Germinal center (tissue), 1 donor: ENCODE measurements around the gene CARS2.
"Not testable (repeated sequence)": the region's sequence is repeated elsewhere in the genome, so short reads cannot be mapped to it uniquely, and the experiment has no call there.

Experiments used
- DNase-seq: peaks from one replicate; pipeline ENCODE4 v3.0.0; 2012; ENCODE audit warnings: mixed read lengths, low spot score

The CARS2 gene

DNA sequence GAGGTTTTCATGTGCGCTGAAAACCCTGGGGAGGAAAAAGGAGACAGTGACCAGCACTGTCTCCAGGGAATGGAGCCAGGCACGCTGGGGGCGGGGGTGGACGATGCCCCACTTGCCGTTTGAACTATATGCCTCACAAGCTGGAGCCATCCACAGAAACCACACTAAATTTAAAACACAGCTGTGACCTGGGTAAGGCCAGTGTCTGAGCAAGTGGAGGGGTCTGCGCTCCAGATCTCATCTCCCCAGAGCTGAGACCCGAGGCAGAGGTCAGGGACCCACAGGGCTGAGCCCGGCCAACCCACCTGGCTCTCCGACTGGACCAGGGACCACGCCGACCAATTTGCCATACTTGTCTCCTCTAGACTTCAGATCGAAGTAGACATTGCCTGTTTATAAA lies 23.2 kb downstream of the CARS2 start:
- no peak for DNase-seq

DNA sequence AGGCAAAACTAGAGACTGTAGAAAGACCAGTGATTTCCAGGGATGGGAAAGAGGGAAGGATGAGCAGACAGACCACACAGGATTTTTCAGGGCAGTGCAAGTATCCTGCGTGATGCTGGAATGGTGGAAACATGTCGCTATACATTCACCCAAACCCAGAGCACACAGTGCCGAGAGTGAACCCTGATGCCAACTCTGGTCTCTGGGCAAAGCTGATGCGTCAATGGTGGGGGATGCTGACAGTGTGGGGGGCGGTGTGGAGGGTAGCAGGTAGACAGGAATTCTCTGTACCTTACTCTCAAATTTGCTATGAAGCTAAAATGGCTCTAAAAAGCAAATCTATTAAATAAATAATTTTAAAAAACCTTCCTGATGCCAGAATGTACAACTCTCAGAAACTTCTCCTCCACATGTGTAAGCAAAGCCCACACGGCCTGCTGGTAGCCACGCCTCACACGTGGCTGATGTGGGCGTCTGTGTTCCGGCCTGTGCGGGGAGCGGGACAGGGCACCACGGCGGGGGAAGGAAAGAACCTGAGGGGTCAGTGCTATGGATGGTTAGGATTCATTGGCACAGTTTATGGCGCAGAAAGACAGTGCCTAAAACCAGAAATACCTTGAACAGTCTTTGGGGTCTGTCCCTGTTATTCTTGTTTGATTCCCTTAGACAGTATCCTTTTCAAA lies 23.9 kb downstream of the CARS2 start:
- DNase-seq: no peak

DNA sequence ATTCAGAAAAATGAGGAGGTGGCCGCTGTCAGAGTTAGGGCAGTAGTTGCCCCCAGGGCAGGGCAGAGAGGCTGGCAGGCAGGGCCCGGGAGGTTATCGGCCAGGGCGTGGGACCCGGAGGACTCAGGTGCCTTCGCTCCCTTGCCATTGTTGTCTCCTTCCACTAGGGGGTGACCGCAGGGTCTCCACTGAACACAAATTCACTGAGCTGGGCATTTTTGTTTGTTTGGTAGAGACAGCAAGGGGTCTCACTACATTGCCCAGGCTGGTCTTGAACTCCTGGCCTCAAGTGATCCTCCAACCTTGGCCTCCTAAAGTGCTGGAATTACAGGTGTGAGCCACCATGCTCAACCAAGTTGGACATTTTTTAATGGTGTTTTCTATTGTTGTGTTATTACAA lies 25.1 kb downstream of the CARS2 start:
- DNase-seq: peak; percentile 33

DNA sequence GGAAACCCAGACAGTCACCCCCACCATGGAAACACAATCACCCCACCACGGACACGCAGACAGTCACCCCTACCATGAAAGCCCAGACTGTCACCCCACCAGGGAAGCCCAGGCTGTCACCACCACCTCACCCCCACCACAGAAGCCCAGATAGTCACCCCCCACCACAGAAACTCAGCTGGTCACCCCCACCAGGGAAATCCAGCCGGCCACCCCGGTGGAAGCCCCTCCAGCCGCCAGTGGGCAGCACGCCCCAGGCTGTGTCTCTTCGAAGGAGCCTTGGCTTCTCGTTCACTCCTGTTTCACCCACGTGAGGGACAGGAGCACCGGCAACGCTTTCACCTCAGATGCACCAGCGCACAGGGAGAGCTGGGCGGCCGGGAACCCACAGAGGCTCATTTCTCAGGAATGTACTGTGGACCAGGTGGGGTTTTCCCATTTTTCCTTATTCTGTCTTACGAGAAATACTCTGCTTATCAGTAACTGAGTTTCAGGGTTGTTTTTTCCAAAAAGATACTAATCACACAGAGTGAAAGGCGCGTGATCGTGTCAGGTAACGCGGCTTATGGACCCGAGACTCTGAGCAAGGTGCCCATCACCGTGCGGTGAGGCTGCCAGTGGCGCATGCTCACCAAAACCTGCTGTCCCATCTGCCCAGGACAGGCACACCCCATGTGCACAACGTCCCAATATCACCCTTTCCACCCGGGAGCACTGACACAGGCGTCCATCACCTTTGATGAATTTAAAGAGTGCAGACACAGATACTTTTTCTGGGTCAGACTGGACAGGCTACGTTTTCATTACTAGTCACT lies 28.0 kb downstream of the CARS2 start:
- DNase-seq: no peak

DNA sequence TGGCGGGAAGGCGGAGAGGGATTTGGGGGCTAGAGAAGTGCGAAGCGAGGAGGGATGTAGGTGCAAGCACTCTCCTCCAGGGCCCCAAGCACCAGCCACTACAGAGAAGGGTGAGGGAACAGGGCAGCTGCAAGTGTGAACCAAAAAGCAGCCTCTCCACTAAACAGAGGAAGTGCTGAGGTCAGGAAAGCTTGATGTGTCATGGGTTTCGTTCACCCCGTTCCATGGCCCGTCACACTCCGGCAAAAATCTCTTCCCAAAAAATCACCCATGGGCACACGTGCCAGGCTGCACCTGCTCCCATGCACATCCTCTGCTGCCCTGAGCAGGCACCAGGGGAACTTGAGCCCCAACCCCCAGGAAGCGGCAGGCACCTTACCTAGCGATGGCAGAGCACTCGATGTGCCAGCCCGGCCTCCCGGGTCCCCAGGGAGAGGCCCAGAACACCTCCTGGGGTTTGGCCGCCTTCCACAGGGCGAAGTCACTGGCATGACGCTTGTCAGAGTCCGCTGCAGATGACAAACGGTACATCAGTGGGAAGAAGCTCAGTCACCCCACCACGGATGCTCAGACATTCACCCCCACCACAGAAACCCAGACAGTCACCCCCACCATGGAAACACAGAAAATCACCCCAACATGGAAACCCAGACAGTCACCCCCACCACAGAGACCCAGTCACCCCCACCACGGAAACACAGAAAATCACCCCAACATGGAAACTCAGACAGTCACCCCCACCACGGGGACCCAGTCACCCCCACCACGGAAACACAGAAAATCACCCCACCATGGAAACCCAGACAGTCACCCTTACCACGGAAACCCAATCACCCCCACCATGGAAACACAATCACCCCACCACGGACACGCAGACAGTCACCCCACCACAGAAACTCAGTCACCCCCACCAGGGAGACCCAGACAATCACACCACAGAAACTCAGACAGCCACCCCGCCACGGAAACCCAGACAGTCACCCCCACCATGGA lies 29.0 kb downstream of the CARS2 start:
- DNase-seq: peak; percentile 76

DNA sequence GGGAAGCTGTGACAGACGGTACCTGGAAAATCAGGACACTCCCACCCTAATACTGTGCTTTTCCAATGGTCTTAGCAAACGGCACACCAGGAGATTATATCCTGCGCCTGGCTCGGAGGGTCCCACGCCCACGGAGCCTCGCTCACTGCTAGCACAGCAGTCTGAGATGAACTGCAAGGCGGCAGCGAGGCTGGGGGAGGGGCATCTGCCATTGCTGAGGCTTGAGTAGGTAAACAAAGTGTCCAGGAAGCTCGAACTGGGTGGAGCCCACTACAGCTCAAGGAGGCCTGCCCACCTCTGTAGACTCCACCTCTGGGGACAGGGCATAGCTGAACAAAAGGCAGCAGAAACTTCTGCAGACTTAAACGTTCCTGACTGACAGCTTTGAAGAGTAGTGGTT lies 36.1 kb downstream of the CARS2 start:
- not testable (repeated sequence) for DNase-seq

DNA sequence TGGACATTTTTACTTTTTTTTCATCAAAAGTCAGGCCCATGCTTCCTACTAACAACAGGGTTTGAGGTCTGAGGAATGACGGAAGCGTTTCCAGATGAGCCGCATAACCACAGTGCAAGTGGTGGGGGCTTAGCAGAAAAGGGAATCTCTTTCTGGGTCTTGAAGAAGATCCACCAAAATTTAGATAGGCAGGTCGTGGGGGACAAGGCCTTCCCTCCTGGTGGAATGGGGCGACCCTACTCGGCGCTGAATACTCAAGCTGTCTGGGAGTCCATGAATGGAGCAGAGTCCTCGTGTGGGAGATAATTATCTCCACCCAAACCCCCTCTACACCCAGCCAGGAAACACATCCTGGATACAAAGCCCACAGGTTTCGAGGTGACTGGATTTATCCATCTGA lies 36.9 kb downstream of the CARS2 start:
- no peak for DNase-seq

DNA sequence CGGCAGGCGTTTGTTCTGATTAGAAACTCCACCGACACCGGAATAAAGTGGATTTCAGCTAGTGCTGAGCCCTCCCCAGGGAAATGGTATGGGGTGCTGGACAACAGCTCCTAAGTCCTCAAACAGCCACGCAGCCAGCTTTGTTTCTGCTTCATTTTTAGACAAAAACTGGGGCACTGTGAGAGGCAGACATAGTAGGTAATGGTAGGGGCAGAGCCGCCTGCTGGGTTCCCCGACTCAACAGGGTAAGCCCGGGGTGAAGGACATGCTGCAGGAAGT lies 39.7 kb downstream of the CARS2 start:
- no peak for DNase-seq

DNA sequence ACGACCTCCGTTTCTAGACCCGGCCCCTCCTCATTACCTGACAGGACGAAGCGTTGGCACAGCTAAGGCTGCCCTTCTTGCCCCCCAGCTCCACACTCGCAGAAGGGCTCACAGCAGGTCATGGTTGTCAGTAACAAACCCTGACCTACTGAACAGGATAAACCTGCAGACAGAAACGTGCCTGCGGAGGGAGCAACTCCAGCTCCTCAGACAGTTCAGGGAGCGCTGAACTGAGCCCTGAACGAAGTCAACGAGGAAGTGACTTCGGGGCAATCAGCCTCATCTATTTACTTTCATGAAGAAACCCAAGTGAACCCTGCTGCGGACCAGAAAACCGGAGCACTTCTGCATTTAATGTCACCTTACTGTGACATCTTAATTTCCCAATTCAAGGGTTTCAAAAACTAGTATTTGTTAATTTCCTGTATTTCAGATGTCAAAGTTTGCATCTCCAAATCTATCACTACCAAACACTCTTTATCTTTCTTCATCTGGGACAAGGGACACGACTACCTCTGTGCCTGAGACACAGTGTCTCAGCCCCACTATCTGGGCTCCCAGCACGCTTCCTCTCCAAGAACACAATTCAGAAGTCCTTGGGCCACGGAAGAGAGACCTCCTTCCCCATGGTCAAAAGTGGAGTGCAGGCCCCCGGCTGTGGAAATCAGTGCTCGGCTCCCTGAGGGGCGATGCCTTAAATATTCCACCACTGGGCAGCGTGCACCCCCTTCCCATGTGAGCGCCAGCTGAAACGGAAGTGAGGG lies 40.2 kb downstream of the CARS2 start:
- DNase-seq: no peak

DNA sequence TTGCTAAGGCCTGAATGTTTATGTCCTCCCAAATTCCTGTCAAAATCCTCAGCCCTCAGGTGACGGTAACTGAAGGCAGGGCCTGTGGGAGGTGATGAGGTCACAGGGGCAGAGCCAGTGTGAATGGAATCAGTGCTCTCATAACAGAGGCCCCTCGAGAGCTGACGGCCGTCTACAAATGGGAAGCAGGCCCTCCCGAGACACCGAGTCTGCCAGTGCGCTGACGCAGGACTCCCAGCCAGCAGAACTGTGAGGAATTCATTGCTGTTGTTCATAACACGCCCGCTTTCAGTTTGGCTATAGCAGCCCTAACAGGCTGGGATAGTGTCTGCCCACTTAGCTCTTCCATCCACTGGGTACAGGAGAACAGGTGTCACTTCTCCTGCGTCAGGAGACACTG lies 41.2 kb downstream of the CARS2 start:
- no peak for DNase-seq

DNA sequence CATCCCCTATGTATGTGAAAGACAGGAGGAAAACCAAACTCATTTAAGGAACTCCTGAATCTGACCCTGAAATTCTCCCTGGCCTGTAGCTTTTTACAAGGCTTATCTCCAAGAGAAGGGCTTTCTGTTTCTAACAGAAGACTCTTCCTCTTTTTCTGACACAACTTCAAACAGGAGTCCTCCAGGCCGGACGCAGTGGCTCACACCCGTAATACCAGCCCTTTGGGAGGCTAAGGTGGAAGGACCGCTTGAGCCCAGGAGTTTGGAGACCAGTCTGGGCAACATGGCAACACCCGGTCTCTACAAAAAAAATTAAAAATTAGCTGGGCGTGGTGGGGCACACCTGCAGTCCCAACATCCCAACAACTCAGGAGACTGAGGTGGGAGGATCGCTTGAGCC lies 41.9 kb downstream of the CARS2 start:
- DNase-seq: no peak

DNA sequence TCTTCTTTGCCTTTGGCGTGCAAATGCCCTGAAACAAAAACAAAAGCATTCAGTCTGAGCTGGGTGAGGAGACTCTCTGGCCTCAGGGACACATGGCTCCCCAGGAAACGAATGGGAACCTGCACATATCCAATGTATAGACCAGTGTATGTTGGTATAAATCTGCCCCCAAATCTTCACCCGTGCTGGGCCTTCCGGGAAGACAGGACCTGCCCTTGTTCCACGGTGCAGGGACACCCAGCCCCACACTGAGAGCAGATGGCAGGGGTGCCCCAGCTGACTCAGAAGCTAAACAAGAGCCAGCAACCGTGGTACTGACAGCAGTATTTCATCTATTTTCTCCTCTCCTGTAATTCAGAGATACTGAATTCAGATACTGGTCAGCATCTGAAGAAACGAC lies 42.4 kb downstream of the CARS2 start:
- DNase-seq: no peak

DNA sequence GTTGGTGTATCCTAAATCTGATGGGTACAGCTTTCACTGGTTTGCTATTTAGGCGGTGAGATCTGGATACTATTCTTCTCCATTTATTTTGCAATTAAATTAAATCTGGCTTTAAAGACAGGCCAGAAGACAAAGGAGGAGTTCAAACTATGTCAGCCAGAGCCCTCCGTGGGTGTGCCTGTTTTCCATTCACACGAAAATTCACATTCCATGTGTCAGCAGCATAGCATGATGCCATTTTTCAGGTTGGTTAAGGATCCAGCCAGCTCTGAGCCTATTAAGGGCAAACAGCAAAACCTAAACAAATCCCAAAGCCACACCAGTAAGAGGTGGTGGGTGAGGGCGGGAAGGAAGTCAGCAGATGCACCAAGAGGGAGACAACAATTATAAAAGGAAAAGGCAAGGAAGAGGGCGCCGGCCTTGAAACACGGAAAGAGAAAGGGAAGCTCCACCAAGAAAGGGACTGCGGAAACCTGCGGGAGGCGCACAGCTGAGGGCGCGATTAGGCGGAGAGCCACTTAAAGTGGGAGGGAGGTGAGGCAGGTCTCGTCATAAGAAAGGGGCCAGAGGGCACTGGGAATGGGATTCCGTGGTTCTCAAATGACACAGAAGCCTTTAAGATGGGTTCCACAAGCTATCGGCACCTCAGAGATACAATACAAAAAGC lies 43.0 kb downstream of the CARS2 start:
- no peak for DNase-seq

DNA sequence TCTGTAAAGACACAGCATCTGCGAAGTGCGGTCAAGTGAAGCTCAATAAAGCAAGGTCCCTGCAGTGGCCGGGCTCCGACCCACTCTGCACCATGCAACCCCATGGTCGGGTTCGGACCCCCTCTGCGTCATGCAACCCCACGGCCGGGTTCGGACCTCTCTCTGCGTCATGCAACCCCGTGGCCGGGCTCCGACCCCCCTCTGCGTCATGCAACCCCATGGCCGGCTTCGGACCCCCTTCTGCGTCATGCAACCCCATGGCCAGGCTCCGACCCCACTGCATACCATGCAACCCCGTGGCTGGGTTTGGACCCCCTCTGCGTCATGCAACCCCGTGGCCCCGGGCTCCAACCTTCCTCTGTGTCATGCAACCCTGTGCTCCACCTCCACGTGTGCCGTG lies 43.8 kb downstream of the CARS2 start:
- DNase-seq: no peak

DNA sequence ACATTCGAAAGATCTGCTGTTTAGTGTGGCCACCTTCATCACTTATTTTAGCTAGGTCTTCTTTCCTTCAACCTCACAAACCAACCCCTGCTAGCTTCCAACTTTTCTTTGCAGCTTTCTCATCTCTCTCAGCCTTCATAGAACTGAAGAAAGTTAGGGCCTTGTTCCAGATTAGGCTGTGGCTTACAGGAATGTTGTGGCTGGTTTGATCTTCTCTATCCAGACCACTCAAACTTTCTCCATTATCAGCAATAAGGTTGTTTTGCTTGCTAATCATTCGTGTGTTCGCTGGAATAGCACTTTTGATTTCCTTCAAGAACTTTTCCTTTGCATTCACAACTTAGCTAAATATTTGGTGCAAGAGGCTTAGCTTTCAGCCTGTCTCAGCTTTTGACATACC lies 44.7 kb downstream of the CARS2 start:
- DNase-seq: no peak

DNA sequence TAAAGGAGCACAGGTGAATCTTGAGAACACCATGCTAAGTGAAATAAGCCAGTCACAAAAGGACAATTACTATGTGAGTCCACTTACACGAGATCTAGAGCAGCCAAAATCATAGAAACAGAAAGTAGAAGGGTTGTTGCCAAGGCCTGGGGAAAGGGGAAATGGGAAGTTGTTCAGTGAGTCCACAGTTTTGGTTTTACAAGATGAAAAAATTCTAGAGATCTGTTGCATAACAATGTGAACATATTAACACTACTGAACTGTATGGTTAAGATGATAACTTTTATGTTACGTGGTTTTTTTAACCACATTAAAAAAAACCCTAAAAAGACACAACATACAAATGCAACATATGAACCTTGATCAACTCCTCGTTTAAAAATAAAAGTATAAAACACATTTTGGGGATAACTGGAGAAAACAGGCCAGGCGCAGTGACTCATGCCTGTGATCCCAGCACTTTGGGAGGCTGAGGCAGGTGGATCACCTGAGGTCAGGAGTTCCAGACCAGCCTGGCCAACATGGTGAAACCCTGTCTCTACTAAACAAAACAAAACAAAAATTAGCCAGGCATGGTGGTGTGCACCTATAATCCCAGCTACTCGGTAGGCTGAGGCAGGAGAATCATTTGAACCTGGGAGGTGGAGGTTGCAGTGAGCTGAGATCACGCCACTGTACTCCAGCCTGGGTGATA lies 47.6 kb downstream of the CARS2 start:
- DNase-seq: not testable (repeated sequence)

DNA sequence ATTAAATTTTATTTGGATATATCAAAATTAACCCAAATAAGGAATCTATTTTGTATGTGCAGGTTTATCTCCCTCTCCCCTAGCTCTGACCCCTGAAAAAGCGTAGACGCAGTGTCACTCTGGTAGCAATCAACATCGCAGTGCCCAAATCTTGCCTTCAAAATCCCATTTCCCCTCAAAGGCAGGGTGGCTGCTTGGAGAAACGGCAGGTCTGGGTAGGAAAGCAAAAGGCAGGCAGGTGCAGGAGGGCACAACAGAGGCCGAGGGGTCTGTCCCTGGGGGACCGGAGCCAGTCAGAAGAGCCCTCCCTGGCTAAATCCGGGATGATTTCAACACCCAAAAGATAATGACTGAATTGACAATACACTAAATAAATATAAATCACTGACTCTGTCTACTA lies 48.7 kb downstream of the CARS2 start:
- DNase-seq: no peak

DNA sequence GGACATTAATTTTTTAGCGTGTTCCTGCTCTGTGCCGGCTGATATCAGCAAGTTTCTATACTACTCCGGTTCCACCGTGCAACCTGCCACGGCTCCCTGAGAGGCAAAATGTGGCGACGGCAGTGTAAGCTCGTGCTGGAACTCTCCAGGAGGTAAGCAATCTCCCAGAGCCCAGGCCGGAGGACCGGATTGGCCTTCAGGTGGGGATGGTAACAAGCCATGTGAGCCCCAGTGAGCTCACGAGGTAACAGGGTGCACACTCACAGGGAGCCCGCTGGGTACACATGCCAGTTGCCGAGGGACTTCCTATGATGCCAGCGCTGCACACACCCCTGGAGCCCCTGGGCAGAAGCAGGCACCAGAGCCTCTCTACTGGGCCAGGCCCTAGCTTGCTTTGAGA lies 52.1 kb downstream of the CARS2 start:
- DNase-seq: no peak

DNA sequence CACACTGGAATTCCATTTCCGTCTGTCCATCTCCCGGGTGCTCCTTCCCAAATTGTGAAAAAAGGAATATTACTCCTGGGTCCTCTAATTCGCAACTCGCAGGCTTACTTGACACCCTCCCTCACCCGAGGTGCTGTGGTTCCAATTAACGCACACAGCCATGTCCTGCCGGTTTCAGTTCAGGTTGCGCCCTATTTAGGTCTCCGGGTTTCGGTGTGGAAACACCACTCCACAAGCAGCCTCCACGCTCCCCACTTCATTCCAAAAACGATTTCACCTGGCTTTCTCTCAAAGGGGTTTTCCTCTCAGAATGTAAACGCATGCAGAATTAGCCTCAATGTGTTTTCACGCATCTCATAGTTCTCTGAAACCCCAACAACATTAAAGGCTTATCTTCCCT lies 52.6 kb downstream of the CARS2 start:
- DNase-seq: no peak

DNA sequence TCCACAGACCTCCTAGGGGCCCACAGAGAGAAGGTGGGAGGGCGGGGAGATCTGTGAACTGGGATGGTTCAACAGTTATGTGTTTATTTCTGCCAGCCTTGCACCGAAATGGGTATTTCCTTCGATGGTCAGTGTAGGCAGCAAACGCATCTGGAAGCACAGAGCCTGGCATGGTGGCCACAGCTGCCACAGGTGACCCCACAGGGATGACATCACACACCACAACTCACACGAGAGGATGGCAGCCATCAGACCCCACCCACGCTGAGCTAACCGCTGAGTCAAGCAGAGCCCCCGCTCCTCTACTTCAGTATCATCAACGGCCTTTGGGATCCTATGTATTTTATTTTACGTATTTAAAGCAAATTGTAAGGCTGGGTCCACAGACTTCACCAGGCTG lies 53.2 kb downstream of the CARS2 start:
- DNase-seq: no peak

DNA sequence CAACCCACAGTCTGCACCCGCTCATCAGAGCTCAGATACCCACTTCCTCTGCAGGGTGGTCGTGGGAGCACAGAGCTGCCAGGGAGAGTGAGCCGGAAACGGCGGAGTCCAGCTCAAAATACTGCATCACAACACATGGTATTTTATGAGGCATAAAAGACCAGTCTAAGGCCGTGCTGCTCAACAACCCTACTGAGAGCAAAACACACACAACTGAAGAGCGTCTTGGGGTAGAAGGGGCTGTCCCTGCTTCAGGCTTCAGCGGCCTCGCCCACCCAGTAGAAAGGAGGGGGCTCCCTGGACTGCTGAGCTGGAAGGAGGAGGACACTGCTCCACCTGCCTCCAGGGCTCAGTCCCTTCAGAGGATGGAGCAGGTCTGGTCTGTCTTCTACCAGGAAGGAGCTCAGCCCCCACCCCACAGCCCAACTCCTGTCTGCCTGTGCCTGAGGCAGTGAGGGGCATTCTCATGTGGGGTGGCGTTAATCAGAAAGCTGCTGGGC lies 53.6 kb downstream of the CARS2 start:
- DNase-seq: no peak
